GM13977 (cell line): ENCODE data around the gene PRRG4.
"Not testable (repeated sequence)": the region's sequence is repeated elsewhere in the genome, so short reads cannot be mapped to it uniquely, and the experiment has no call there.

Experiments used
- DNase-seq: peaks from one replicate; pipeline ENCODE4 v3.0.0; 2012; ENCODE audit warnings: low spot score
- CTCF ChIP-seq: IDR thresholded peaks from 2 replicates; pipeline ENCODE4 v1.5.1; 2012; ENCODE audit warnings: mild to moderate bottlenecking, control low read depth; ENCODE audit not compliant: insufficient read depth; ENCODE audit errors: extremely low read depth, missing control alignments
- in situ Hi-C: fragments of 300-500 bp; cut with MboI; formaldehyde crosslinking; loops from one replicate; pipeline ENCODE4 v1.12.0; 2022; ENCODE audit warnings: low sequenced_read_pairs, low pct_unique_long_range_greater_than_20kb, mixed read lengths, inconsistent platforms; ENCODE audit not compliant: unreplicated experiment

PRRG4 gene

GRCh38 chr11:32829680-32830412, at the start of gene PRRG4:
Gene PRRG4, plus strand, starts transcription at chr11:32829927. Its CDS starts 603 bp downstream, at chr11:32830530.
- TF ChIP-seq CTCF: no peak
- in situ Hi-C loops: loop anchor here (10.0 kb wide), 1 partner anchor 65 kb away; the partner anchor contains the start of gene QSER1
- peak; percentile 85 for DNase-seq

GRCh38 chr11:32780839-32781238, 48.9 kb upstream of the PRRG4 start:
- in situ Hi-C loops, DNase-seq: not testable (repeated sequence)

GRCh38 chr11:32781721-32782120, 48.0 kb upstream of the PRRG4 start:
- TF ChIP-seq CTCF: no peak
- in situ Hi-C loops: no loop called here
- DNase-seq: no peak

GRCh38 chr11:32785262-32785661, 44.5 kb upstream of the PRRG4 start:
- in situ Hi-C loops: loop anchor here (5.0 kb wide), 1 partner anchor 33 kb away; no protein-coding TSS in a partner anchor
- DNase-seq: no peak
- TF ChIP-seq CTCF: no peak

GRCh38 chr11:32786811-32787210, 42.9 kb upstream of the PRRG4 start:
- DNase-seq: no peak
- in situ Hi-C loops: loop anchor here (5.0 kb wide), 1 partner anchor 35 kb away; no protein-coding TSS in a partner anchor
- no peak for TF ChIP-seq CTCF

- in situ Hi-C loops: no loop called here
- no peak for DNase-seq
- no peak for TF ChIP-seq CTCF
These were observed 38.8 kb upstream of the PRRG4 start for GRCh38 chr11:32790916-32791315.

GRCh38 chr11:32792111-32792947, 37.4 kb upstream of the PRRG4 start:
- no peak for TF ChIP-seq CTCF
- DNase-seq: no peak
- in situ Hi-C loops: no loop called here
